GM19351 (cell line): ENCODE data around the gene PIGN.
"Not testable (repeated sequence)": the region's sequence is repeated elsewhere in the genome, so short reads cannot be mapped to it uniquely, and the experiment has no call there.

Source experiments
- ATAC-seq: cut with Tn5 transposase; IDR thresholded peaks from one replicate; pipeline ENCODE4 v1.9.1; 2021; ENCODE audit warnings: mild to moderate bottlenecking, moderate library complexity; ENCODE audit not compliant: unreplicated experiment

PIGN gene

DNA sequence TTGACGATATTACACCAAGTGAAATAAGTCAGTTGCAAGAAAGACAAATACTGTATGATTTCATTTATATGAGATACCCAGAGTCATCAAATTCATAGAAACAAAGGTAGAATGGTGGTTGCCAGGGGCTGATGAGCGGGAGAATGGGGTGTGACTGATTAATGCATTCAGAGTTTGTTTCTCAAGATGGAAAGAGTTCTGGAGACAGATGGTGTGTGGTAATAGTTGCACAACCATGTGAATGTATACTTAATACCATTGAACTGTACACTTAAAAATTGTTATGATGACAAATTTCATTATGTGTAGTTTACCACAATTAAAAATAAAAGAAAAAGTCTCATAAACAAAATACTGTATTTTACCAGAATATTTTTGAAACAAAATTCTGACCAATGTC, 117.3 kb downstream of the PIGN start:
- no peak for ATAC-seq

GRCh38 chr18:62066102-62066818, 120.6 kb downstream of the PIGN start:
- no peak for ATAC-seq

DNA sequence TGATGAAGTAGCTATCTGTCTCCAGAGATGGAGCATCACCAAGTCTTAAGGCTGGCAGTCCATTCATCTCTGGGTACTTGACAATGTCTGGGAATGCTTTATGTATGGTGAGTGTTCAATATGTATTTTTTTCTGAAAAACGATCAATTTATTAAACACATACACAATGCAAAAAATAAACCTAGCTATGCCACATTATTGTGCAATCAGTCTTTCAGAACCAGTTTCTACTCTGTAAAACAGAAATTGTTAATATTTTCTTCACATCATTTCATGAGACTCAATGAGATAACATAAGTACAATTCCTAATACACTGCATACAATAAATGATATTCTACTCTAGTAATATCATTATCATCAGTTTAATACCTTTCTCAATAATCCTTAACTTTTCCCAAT, 122.5 kb downstream of the PIGN start:
- no peak for ATAC-seq

GRCh38 chr18:62061821-62062478, 124.9 kb downstream of the PIGN start:
- no peak for ATAC-seq

GRCh38 chr18:62060820-62061219, 126.0 kb downstream of the PIGN start:
- ATAC-seq, result no peak

- ATAC-seq, result no peak
Observed at GRCh38 chr18:62054929-62055498, 131.8 kb downstream of the PIGN start.

DNA sequence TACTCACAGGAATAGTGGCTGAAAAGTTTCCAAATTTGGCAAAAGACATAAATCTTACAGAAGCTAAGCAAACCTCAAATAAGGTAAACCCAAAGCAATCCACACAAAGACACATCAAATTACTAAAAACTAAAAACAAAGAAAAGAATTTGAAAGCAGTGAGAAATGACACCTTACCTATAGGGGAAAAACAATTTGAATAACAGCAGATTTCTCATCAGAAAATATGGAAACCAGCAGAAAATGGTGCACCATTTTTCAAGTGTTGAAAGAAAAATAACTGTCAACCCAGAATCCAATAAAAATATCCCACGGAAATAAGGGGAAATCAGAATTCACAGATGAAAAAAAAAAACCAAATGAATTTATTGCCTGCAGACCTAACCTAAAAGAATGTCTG, 138.6 kb downstream of the PIGN start:
- no peak for ATAC-seq

- no peak for ATAC-seq
Observed at GRCh38 chr18:62045316-62045715, 141.5 kb downstream of the PIGN start.

GRCh38 chr18:62044490-62045000, 142.3 kb downstream of the PIGN start:
- no peak for ATAC-seq

DNA sequence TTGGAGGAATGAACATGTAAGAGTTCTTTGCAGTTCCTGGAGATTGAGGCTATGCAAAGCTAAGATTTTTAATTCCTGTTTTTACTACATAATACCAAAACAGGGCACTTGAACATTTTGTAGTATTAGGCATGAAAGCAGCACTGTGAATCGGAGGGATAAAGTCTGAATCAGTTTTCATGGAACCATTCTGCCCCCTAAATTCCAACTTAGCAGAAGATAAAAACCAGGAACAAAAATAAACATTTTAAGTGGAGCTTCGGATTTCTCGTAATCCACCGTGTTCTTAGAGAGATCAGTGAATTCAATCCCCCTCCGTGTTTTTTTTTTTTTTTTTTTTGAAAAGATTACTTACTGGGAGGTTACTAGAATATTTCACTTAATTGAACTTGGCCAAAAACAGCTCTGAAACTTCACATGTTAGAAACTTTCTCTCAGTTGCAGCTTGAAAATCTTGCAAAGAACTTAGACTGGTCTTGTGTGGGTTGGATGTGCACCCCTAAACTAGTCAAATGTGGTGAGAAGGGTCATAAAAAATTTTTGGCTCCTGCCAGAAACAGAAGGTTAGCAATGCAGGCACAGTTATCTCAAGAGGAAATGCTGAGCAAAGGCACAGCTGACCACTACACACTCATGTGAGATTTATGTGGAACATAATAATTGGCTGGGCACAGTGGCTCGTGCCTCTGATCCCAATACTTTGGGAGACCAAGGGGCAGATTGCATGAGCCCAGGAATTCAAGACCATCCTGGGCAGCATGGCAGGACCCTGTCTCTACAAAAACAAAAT, 148.7 kb downstream of the PIGN start:
- no peak for ATAC-seq

DNA sequence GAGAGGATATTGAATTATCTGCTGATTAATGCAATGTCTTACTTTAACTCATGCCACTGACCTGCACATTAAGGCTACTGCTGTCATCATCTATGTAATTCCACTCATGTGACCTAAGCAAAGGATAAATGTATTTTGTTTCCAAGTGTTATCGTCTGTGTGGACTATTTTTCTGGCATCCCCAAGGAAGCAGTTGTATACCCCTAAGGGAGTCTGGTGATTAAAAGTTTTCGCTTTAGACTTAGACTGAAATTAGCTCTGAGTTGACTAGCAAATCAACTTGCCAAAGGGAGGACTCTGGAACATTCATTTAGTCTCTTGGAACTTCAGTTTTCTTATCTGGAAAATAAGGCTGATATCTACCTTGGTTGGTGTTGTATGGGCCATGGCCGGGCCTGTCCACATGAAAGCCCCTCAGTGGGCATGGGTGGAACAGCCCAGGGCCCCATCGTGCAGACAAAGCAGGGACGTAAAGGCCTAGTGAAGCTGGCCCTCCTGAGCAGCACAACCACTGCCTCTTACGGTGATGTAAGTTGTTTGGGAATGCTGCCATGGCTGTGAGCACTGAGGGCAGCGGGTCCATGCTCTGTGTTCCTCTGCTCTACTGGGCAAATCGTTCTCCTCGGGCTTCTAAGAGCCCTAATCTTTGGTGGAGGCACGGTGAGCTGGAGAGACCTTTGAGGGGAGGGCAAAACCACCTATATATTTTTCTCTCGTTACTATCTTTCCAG, 149.7 kb downstream of the PIGN start:
- no peak for ATAC-seq

DNA sequence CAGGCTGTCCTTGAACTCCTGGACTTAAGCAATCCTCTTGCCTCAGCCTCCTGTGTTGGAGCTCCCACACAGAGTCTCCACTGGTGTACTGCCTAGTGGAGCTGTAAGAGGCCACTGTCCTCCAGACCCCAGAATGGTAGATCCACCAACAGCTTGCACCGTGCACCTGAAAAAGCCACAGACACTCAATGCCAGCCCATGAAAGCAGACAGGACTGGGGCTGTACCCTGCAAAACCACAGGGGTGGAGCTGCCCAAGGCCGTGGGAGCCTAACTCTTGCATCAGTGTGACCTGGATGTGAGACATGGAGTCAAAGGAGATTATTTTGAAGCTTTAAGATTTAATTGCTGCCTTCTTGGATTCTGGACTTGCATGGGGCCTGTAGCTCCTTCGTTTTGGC, 152.6 kb downstream of the PIGN start:
- not testable (repeated sequence) for ATAC-seq

DNA sequence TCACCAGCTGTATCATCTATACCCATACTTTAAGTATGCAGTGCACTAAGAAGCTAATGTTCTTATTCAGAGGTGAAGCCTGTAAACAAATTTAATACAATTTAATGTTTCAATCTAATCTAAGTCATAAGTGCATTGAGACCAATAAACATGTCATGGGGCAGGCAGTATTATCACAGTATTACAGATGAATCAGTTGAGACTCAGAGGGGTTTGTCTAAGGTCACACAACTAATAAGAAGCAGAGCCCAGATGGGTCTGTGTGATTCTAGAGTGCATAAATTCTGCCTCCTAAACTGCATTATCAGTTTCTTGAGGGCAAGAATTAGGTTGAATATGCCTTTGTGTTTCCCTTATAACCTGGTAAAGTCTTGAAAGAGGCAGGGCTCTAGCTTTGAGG, 153.1 kb downstream of the PIGN start:
- no peak for ATAC-seq

DNA sequence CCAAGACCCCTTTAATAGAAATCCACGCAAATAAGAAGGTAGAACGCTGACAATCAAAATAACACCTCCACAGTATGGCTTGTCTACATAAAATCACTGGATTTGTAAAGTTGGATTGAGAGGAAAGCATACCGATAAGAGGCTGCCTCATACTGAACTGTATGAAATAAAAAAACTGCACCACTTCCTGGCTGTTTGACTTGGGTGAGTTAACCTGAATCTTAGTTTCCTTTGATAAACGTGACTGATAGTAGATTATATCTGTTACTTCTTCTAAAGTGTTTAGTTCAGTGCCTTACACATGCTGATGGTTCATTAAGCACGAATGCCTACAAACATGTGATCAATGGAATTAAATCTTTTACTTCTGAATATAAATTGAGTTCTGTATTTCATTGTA, 153.6 kb downstream of the PIGN start:
- ATAC-seq, result no peak

DNA sequence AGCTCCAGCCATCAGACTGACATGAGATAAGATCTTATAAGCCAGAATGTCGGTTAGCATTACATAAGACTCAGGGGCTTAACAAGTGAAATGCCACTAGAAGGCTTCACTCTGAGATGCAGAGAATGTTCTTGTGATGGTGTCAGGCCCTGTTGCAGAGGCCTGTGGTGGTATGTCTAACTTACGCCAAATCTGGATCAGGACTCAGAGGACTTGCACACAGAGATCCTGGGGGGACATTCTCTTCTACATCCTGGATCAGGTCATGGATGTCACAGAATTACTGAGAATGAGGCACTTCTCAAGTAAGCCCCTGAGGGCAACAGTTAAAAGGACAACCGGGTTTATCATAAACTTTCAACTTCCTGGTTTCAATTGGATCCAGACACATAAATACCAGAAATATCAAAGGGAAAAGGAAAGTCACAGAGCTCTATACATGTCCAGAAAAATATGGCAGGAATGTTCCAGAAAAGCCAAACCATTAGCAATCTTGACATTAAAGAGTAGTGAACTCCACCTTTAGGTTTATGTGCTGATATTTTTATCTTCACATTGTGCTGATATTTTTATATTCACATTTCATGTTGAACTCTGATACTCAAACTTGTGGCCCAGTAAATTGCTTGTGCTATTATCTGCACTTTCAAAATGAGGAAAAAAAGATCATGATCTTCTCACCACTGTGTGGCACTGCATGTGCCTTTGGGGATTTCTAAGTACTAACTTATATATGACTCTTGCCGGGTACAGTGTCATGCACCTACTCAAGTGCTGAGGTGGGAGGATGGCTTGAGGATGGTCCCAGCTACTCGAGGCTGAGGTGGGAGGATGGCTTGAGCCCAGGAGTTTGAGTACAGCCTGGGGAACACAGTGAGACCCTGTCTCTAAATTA, 156.5 kb downstream of the PIGN start:
- no peak for ATAC-seq

GRCh38 chr18:62028715-62029114, 158.1 kb downstream of the PIGN start:
- ATAC-seq, result no peak

- no peak for ATAC-seq
Observed at GRCh38 chr18:62027914-62028520, 158.8 kb downstream of the PIGN start.

GRCh38 chr18:62026586-62026985, 160.3 kb downstream of the PIGN start:
- no peak for ATAC-seq

DNA sequence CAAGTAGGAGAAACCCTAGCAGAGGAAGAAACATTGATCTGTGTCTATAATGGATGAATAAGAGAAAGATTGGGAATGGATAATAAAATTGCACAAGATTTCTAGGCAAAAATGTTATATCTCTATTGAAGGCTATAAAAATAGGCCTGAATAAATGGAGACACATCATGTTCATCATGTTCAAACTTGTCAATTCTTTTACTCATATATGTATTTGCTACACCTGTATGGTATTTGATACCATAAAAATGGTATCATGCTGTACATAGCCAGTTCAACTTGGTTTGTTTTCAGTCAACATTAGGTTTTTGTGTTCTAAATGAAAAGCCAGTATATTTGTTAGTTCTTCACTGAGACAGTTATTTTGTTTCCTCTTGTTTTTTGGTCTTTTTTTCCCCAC, 161.9 kb downstream of the PIGN start:
- no peak for ATAC-seq
